ENCODE measurements around the gene AEN.

AEN gene

DNA sequence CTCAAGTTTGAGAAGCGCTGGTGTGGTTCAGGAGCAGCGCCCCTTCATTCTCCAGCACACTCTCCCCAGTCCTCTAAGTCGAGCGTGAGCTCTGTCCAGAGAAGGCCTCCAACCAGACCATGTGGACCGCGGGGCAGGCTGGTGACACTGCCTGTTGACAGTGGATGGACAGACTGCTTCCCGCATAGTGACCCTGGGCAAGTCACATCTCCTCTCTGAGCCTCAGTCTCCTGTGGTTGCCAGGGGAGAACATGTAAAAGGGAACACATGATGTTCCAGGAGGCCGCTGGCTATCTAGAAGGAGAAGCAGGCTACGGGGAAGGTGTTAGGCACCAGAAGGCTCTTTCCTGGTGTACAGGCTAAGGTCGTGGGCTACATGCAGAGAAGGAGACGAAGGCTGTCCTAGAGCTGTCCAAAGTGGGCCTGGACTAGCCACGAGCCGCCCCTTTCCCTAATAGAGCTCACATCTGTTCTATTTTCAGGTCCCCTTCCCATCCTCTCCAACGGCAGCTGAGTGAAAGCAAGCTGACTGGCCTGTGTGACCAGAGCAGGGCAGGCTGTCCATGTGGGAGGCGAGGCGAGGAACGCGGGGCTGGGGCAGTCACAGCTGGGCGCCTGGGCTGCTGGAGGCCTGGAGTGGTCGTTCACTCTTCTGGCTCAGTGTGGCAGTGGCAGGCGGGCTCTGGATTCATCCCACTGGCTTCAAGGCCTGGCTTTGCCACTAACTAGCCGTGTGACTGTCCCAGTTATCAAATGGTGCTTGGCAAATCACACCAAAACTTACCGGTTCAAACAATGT lies 28.8 kb downstream of the AEN start:
- TF ChIP-seq, protein P1, sequence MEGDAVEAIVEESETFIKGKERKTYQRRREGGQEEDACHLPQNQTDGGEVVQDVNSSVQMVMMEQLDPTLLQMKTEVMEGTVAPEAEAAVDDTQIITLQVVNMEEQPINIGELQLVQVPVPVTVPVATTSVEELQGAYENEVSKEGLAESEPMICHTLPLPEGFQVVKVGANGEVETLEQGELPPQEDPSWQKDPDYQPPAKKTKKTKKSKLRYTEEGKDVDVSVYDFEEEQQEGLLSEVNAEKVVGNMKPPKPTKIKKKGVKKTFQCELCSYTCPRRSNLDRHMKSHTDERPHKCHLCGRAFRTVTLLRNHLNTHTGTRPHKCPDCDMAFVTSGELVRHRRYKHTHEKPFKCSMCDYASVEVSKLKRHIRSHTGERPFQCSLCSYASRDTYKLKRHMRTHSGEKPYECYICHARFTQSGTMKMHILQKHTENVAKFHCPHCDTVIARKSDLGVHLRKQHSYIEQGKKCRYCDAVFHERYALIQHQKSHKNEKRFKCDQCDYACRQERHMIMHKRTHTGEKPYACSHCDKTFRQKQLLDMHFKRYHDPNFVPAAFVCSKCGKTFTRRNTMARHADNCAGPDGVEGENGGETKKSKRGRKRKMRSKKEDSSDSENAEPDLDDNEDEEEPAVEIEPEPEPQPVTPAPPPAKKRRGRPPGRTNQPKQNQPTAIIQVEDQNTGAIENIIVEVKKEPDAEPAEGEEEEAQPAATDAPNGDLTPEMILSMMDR (conservative IDR thresholded peaks at IDR 0.05) = no peak
- no peak overlapping the region for H3K27ac ChIP-seq

GRCh38 chr15:88650556-88650955 lies 29.4 kb downstream of the AEN start:
- TF ChIP-seq, protein P1 (conservative IDR thresholded peaks at IDR 0.05) = no peak
- H3K27ac ChIP-seq = no peak overlapping the region

GRCh38 chr15:88651136-88651732 lies 30.1 kb downstream of the AEN start:
- TF ChIP-seq, protein P1 (conservative IDR thresholded peaks at IDR 0.05) = no peak
- no peak overlapping the region for H3K27ac ChIP-seq

DNA sequence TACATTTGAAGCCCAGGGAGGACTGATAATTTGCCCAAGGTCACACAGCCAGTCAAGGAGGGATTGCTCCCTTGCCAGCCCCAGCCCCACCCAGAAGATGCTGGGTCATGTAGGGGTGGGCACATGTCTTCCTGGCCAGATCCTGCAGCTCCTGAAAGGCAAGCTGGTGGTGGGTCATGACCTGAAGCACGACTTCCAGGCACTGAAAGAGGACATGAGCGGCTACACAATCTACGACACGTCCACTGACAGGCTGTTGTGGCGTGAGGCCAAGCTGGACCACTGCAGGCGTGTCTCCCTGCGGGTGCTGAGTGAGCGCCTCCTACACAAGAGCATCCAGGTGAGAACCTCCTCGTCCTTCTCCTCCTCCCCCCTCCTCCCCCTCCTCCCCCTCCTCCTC lies 30.8 kb downstream of the AEN start:
- no peak overlapping the region for H3K27ac ChIP-seq
- TF ChIP-seq, protein P1 (conservative IDR thresholded peaks at IDR 0.05) = no peak

DNA sequence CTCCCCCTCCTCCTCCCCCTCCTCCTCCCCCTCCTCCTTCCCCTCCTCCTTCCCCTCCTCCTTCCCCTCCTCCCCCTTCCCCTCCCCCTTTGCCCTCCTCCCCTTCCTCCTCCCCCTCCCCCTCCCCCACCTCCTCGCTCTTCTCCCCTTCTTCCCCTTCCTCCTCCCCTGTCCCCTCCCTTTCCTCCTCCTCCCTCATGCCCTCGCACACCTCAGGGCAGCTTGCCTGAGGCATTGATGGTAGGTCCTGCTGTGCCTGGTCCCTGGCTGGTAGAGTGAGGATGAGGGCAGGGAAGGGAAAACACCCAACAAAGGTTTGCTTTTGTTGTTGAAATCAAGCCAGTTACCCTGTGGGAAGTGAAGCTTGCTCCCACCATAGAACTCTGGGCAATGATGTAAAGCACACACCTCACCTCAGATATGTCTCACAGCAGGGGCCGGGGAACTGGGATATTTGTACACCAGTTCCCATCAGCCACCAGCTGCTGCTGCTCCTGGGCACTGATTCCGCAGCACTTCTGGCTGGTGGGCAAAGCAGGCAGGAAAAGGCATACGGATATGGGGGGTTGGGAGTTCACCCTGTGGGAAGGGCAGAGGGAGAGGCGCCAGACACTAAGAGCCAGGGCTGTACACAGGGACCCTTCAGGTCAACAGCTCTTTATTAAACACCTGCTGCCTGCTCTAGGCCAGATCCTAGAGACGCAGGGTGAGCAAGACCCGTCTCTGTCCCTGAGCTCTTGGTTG lies 31.5 kb downstream of the AEN start:
- TF ChIP-seq, protein P1 (conservative IDR thresholded peaks at IDR 0.05) = no peak
- no peak overlapping the region for H3K27ac ChIP-seq

DNA sequence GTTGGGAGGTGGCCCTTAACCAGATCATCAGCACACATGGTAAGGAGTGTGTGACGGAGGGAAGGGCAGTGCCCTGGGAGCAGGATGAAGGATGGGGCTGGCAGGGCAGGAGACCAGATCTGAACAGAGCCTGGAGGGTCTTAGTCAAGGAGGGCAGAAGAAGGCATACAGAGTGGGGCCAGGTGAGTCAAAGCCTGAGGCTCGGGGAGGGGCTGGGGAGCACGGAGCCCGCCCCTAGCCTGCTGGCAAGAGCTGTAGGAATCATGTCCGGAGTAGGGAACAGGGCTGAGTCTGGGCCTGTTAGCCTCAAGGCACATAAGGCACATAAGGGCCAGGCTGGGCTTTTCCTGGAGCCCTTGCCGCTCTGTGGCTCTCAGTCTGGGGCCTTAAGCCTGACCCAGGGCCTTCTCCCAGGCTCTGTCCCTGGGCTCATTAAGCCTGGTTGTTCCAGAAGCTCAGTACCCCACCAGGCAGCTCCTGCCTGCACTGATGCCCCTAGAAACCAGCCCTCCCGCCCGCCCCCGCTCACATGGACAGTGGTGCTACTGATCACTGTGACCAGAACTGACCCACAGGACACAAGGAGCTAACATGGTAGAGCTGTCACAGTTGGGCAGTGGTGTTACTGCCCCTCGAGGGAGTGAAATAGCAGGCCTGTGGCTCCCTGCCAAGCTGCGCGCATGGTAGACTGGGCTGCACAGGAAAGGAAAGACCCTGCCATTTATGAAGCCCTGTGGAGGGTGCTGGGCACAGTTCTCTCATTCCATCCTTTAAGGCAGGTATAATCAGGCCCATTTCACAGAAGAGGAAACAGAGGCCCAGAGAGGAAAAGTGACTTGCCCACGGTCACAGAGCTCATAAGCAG lies 32.3 kb downstream of the AEN start:
- H3K27ac ChIP-seq = no peak overlapping the region
- TF ChIP-seq, protein P1 (conservative IDR thresholded peaks at IDR 0.05) = no peak

All from VCaP (cell line).